Stimulated activated CD8-positive, alpha-beta memory T cell treated with anti-CD3 and anti-CD28 coated beads, Interleukin-12 subunit alpha, Interleukin-12 subunit beta, amount 100 ng/mL, for 24 hours (primary cell): ENCODE results near the gene MAPK8IP2.
A peak's percentile ranks its signal among the peaks of the same experiment; 100 is the strongest.

Experiments used
- DNase-seq: peaks from one replicate; pipeline ENCODE4 v3.0.0-alpha.2; 2020; ENCODE audit errors: extremely low read depth

Gene MAPK8IP2

DNA sequence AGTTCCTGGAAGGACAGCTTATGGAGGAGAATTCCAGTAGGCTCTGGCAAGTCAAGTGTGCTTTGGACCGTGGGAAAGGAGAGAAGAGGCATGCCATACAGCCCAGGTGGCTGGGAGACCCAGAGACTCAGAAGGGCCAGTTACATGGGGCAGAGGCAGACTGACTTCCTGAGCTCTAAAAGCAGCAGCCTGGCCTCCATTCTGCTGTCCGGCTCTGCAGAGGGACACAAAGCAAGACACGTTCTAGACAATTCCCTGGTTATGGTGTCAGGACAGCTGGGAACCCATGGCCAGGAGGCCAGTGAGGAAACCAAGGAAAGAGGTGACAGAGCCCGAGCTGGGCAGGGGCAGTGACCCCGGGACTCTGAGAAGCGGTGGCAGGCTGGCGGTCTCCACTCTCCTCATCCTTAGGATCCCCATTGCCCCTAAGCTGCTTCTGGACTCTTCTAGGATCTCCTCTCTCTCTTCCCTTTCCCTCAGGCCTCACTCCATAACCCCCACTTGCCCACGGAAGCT lies 25.1 kb upstream of the MAPK8IP2 start:
- DNase-seq, result no peak

DNA sequence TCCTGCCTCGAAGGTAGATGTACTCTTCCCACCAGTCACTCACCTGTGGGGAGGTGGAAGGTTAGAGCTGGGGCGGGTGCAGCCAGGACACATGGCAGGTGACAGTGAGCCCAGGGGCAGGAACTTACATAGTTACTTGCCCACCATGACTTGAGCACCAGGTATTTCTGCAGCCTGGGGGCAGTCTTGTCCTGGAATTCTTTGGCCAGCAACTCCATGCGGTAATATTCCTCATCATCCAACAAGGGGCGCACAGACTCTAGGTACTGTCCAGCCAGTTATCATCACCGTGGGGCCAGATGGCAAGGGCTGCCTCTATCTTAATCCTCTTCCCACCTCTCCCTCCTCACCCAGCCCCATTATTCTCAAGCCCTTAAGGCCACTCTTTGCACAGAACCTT lies 24.5 kb upstream of the MAPK8IP2 start:
- no peak for DNase-seq

DNA sequence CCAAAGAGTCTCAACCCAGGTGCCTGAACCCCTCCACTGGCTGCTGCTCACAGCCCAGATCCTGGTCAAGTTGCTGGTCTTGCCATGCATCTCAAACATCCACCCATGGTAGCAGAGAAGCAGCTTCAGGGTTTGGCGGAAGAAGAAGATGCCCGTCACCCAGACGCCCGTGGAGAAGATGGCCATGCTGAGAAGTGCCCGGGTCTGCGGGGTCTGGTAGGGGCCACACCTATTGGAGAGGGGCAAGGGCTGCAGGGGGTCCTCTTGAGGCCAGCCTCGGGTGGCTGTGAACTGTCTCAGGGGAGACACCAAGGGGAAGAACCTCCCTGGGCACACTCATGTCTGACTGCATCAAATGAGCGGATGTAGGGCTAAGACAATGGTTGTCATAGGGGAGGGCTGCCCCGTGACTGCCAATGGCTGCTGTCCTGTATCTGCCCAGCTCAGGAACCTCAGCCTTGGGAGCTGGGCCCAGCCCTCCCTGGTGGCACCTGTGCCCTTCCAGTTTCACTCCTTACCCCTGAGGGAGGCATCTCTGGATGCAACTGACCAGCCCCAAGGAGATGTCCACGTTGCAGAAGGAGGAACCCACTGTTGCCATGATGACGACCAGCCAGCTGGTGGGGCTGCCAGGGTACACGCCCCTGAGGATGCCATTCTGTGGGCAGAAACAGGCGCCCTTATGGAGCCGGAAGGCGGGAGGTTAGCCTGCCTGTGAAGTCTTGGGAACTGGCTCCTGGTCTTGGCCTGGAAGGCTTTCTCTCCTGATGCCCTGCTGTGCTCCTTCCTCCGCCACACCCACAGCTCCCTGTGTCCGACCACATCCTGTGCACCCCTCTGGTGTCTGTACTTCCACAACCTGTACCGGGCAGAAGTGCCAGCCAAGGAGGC lies 23.5 kb upstream of the MAPK8IP2 start:
- DNase-seq, result no peak

DNA sequence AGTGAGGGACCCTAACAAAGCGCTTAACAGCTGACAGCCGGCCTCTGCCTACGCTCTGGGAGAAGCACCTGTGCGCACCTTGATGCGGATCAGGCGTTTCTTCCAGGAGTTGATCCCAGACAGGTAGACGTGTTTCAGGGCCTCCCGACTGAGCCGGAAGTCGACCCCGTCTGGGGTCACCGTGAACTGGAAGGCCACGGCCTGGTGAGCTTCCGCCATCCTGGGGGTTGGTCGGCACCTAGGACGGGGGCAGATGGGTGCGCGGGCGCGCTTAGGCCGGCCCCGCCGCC lies 23.0 kb upstream of the MAPK8IP2 start:
- no peak for DNase-seq

DNA sequence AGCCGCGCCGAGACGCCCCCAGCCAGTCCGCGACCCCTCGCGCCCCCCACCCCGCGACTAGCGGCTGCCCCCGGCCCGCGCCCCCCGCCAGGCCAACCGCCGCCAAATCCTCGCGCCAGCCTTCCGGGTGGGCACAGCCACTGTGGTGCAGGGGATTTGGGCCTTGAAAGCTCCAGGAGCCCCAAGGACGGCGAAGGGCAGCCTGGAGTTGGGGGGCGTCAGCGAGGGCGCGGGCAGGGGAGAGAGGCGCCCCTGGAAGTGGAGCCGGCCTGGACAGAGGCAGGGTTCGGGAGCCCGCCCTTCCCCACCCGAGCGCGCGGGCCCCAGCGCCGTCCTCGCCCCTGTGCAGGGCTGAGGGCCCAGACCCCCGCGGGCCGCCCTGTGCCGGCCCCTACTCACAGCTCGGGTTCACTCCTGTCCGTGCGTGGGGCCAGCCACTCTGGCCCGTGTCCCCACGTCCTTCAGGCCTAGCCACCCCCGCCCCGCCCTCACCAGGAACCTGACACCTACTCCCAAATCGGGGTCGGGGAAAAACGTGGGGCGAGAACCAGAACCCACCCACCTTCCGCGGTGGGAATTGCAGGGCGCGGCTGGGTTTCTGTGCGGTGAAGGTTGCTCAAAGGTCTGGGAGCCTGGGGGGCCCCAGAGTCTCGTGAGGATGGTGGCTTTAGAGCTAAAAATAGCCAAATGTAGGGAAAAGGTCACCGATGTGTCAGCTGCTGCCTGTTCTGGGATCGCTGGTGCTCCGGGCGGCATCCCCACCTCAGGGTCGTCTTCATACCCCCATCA lies 22.4 kb upstream of the MAPK8IP2 start, which contains the start of gene CPT1B:
TSS of gene CPT1B (minus strand) at position 441 of the 789 bp plus-strand sequence. CDS start 512 bp downstream, outside the sequence.
- DNase-seq, result no peak

DNA sequence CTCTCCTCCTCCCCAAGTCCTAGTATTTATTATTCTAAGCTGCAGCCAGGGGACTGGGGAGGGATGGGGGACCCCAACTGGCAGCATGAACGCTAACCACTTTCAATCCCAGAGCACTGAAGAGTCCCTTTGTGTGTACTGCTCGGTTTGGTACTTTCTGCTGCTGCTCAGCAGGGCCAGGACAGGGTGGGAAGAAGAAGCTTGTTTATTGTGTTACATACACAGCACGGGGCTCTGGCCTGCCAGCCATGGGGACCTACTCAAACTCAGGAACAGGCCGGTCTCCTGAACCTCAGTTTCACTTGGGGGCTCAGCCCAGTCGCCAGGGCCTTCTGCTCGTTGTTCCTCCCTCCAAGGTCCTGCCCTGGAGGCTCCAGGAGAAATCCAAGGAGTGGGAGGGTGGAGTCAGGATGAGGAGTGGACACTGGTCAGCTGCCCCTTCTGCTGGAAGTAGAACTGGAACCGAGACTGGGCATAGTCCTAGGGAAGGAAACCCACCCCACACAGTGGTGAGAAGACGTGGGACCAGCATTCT lies 21.8 kb upstream of the MAPK8IP2 start:
- no peak for DNase-seq

DNA sequence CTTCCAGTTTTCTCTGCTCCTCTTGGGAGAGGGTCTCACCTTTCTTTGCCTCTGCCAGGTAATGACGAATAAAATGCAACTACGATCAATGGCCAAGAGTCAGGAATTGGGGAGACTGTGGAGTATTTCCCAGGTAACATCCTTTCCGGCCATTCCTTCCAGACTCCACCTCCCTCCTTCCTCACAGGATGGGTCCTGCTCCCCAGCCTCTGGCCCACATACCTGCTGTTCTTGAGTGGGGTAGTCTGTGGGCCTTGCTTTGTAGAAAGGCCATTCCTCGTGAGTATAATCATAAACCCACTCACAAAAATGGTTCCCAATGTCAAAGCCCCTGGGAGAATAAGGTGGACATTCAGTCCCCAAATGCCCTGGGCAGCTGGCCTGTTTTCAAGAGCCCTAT lies 20.8 kb upstream of the MAPK8IP2 start:
- DNase-seq, result no peak

DNA sequence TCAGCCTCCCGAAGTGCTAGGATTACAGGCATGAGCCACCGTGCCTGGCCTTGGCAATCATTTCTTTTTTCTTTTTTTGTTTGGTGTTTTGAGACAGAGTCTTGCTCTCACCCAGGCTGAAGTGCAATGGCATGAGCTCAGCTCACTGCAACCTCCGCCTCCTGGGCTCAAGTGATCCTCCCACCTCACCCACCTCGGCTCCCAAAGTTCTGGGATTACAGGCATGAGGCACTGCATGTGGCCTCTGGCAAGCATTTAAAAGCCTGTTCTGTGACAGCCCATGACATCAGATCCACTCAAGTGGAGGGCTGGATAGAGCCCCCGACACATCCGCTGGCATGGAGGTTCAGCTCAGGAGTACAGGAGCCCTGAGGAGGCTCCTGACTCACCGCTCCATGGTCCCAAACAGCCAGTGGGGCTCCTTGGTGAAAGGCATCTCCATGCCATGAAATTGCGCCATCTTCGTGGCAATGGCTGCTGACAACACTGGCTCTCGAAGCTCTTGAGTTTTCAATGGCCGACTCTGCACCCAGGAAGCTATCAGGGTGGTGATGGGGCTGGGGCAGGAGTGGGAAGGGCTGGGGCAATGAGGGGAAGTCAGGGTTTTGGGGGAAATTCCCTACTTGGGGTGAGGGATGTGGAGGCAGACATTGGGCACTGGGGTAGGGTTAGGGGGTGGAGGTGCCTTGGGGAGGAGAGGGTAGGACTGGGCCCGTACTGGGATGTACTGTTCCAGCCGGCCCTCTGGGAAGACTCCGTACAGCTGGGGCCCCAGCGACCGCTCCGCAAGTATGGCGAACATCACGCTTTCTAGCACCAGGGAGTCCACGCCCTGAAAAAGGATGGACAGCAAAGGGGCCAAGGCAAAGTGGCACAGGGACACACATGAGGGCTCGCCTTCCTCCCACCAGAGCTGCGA lies 19.3 kb upstream of the MAPK8IP2 start:
- no peak for DNase-seq

DNA sequence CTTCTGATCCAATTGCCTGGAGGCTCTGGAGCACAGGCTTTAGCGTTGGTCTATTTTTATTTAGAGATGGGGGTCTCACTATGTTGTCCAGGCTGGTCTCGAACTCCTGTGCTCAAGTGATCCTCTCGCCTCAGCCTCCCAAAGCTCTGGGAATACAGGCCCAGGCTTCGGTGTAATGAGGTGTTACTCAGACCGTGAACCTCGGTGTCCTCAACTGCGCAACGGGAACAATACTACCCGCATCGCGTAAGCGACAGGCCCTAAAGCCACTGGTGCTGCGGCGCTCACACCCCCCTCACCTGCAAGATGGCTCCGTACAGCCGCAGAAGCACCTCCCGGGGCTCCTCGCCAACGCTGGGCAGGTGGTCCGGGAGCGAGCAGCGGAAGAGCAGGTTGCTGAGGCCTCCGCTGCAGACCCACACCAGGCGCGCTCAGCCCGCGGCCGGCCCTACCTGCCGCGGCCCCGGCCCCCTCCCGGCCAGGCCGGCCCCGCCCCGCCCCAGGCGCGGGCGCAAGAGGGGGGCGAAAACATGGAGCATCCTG lies 18.6 kb upstream of the MAPK8IP2 start:
- DNase-seq, result no peak

DNA sequence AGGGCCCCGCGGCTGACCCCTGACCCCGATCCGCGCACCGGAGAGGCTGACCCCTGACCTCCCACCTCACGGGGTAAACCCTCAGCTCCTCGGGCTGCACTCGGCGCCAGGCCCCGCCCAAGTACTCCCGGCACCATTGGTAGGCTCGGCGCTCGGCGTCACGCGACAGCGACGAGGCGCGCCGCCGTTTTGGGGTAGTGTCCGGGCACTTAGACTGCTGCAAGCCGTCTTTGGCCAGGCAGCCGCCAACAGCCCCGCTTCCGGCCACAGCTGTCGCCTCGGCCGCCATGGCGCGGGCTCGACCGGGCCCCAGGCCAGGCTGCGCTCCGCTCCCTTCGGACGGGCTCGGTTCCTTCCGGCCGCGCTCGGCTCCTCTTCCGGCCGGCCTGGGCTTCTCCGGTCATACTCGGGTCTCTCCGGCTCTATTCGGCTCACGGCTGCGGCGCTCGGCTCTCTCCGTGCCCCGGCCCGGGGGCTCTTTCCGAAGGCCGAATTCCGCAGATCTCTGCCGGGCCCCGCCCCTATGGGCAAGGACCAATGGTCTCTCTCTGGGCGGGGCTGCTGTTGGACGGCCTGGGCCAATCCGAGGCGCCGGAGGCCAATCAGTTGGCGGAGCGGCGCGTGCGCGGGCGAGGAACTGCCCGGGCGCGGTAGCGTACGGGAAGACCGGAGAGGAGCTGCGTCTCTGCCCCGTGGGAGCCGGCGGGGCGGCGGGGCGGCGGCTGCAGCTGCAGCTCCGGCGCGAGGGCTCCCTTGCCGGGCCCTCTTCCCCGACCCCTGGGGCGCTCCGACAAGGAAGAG lies 17.9 kb upstream of the MAPK8IP2 start, which contains the start of gene CHKB:
TSS of gene CHKB (minus strand) at position 357 of the 801 bp plus-strand sequence. CDS start at position 289, 68 bp downstream.
- DNase-seq, result peak; percentile 97

DNA sequence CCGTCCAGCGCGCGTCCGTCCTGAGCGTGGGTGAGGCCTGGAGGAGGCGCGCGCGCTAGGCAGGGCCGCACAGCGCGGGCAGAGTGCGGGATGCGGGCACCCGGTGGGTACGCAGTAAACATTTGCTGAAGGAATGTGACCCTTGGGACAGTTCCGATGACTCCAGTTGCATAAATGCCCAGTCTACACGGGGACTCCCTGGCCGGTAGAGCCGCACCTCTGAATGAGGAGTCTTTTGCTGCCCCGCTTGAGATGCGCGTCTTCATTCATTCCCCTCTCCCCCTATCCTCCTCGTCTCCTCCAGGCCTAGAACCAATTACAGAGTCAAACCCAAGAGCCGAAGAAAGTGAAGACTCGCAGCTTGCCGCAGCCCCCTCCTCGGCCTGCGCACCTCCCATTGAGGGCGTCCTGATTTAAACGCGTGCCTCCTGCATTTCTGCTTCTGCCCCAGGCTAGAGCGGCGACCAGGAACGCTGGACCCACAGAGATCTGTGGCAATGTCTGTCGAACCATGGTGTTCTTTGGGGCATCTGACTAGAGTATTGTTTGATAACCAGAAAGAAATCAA lies 17.2 kb upstream of the MAPK8IP2 start:
- DNase-seq, result no peak

DNA sequence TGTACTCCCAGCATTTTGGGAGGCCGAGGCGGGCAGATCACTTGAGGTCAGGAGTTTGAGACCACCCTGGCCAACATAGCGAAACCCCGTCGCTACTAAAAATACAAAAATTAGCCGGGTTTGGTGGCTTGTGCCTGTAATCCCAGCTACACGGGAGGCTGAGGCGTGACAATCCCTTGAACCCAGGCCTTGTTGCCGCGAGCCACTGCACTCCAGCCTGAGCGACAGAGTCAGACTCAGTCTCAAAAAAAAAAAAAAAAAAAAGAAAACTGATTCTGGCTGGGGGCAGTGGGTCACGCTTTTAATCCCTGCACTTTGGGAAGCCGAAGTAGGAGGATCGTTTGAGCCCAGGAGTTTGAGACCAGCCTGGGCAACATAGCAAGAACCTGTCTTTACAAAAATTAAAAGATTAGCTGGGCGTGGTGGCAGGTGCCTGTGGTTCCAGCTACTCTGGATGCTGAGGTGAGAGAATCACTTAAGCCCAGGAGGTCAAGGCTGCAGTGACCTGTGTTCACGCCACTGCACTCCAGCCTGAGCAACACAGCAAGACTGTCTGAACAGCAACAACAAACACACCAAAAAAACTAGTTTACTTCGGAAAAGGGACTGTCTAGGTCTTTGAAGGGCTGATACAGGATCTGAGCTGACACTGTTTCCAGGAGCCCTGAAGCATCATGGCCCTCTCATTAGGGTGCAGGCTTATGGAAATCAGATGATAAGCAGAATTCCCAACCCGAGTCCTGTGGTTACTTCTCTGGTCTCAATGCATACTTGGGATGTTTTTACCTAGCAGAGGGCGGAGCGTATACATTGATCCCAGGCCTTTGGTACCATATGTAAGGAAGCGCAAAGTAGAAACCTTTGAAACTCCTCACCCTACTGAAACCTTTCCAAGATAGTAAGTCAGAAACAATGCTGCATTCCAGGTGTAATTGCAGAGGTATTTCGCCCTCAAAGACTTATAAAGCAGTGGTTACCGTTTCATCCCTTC lies 16.2 kb upstream of the MAPK8IP2 start:
- DNase-seq, result no peak

DNA sequence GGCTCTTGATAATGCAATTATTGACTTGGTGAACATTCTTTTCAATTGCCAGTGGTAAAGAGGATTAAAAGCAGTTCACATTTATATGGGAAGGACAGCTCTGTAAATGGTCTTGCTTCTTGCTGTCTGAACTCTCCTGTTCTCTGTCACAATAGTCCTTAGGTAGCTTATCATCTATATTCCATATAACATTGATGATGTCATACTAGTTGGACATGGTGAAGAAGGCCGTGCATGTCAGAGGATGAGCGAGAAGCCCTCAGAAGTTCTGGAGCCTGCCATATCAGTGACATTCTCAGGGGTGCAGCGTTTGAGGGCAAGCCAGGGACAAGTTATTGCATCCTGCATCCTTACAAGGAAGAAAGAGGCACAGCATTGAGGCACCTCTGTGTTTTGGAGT lies 15.4 kb upstream of the MAPK8IP2 start:
- DNase-seq, result no peak

DNA sequence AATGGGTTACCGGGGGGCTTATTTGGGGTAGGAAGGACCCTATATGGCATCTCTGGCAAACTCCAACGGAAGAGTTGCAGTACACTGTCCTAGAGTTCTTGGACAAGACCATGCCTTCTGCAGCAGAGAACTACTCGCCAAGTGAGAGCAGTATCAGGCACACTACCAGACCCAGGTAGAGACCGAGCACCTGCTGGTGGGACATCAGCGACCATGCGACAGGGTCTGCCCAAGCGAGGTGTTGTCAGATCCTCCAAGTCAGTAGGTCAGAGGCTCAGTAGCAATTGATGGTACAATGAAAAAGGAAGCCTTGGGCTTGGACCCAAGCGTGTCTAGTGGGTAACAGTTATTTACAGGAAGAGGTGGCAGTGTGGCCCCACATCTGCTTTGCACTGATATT lies 14.8 kb upstream of the MAPK8IP2 start:
- no peak for DNase-seq

DNA sequence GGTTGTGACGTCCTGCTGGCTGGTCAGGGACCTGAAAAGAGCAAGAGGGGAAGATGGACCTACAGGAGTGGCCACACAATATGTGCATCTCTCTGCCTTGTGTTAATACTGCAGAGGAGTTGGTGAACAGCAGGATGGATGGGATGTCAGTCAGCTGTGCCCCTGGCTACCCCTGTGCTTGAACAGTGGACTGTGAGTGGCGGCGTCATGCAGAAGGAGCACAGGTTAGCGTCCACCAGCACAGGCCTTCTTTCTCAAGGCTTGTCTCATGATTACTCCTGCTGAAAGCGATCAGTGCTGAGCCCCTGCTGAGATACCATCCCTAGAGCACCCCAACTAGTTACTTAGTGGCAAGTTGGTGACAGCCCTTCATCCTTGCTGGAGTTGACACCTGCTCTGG lies 14.2 kb upstream of the MAPK8IP2 start:
- DNase-seq, result no peak

DNA sequence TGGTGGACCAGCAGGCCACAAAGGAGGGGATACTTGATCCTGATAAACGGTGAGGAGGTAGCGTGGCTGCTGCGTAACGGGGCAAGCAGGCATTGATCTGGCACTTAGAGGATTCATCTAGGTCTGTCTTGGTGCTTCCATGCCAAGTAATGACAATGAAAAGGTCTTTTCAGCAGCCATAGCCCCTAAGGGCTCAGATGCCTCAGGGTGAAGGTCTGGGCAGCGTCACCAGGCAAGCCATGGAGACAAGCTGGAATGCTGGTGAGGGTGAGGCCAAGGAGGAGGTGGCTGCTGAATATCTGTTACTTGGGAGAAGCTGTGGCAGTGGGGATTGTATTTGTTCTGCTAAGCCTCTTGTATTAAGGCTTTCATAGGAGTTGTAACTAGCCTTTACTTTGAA lies 13.2 kb upstream of the MAPK8IP2 start:
- no peak for DNase-seq

DNA sequence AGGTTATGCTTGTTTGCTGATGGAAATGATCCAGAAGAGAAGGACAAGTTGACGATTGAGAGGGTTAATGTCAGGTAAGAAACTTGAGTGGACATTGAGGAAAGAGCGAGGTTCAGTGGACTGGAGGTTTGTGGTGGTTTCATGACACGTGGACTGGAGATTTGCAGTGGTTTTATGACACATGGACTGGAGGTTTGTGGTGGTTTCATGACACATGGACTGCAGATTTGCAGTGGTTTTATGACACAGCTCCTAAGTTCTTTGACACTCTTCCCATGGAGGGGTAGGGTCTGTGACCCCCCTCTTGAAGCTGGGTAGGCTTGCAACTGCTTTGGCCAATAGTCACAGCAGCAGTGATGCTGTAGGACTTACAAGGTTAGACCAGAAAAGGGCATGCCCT lies 5.4 kb upstream of the MAPK8IP2 start:
- DNase-seq, result no peak

DNA sequence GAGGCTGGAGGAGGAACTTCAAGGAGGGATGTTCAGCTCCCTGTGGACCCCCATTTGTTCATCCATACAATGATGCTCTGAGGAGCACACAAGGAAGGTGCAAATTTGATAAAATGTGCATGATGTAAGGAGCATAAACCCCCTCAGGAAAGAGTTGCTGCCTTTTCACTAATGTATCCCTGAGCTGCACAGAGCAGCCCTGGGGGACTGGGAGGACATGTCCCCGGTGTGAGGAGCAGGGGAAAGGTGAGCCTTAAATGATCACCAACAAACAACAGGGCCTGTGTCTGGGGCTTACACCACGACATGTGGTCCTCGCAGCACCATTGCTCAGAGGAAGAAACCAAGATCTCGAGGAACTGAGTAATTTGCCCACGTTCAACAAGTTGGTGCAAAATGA lies 3.5 kb upstream of the MAPK8IP2 start:
- no peak for DNase-seq
